Gastrocnemius medialis (tissue), 4 donors: Measurements from ENCODE around the gene LILRB4.

Source experiments
- POLR2A ChIP-seq, 2 donors: fragments of 450-650 bp; IDR thresholded peaks; one replicate each; pipeline ENCODE4 v1.6.1; 2017; ENCODE audit warnings: antibody characterized with exemption in 2 of 2, mild to moderate bottlenecking in 2 of 2, moderate library complexity in 2 of 2
- TF ChIP-seq, protein P1 (sequence below), 5 experiments: fragments of 450-650 bp in 3 of 5; fragments of 200-600 bp in 2 of 5; sonication (generic) in 2 of 5; IDR thresholded peaks in 4 of 5; conservative IDR thresholded peaks in 1 of 5; 1 replicate in 4 of 5; 2 replicates in 1 of 5; pipeline ENCODE4 v1.5.1; 2016 to 2019; ENCODE audit warnings: antibody characterized with exemption in 5 of 5, mild to moderate bottlenecking in 3 of 5, moderate library complexity in 3 of 5

GRCh38 chr19:54622431-54622830 is 40.4 kb upstream of the LILRB4 start:
- TF ChIP-seq, protein P1, sequence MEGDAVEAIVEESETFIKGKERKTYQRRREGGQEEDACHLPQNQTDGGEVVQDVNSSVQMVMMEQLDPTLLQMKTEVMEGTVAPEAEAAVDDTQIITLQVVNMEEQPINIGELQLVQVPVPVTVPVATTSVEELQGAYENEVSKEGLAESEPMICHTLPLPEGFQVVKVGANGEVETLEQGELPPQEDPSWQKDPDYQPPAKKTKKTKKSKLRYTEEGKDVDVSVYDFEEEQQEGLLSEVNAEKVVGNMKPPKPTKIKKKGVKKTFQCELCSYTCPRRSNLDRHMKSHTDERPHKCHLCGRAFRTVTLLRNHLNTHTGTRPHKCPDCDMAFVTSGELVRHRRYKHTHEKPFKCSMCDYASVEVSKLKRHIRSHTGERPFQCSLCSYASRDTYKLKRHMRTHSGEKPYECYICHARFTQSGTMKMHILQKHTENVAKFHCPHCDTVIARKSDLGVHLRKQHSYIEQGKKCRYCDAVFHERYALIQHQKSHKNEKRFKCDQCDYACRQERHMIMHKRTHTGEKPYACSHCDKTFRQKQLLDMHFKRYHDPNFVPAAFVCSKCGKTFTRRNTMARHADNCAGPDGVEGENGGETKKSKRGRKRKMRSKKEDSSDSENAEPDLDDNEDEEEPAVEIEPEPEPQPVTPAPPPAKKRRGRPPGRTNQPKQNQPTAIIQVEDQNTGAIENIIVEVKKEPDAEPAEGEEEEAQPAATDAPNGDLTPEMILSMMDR (IDR thresholded peaks at IDR 0.05 in 4 of 5, conservative IDR thresholded peaks at IDR 0.05 in 1 of 5): no peak
- TF ChIP-seq POLR2A (IDR thresholded peaks at IDR 0.05): no peak
